PC-9 (cell line): ENCODE measurements around the gene PADI3. TPM values are rescaled to one million over a fixed set of nuclear protein-coding genes. Genes with fewer than 3 reads are reported as not detected.

Experiments
- BruUV-seq: library from RNA; stranded (reverse); fragments of 400-500 nt; replicated peaks from 2 replicates; lab custom pipeline; 2021; lab: Mats Ljungman, UMichigan
- CTCF ChIA-PET: fragments of 300-600 bp; sonication (Branson Sonifier 250); formaldehyde crosslinking; loops from one replicate; lab custom pipeline; 2022; ENCODE audit warnings: antibody characterized with exemption; lab: Charles Lee
- POLR2A ChIA-PET: fragments of 300-600 bp; sonication (Branson Sonifier 250); formaldehyde crosslinking; loops from one replicate; lab custom pipeline; 2022; ENCODE audit warnings: antibody characterized with exemption; ENCODE audit not compliant: unreplicated experiment; lab: Charles Lee
- DNase-seq, 2 experiments: peaks; one replicate each; pipeline versions ENCODE4 v3.0.0 to v3.0.0-alpha.2; 2015 to 2022; ENCODE audit warnings: mixed read lengths in 1 of 2
- H2AFZ ChIP-seq: fragments of 200-600 bp; sonication (generic); 2 replicates; pipeline ENCODE4 v1.8.1; 2017; ENCODE audit warnings: antibody characterized with exemption
- H3F3A ChIP-seq: fragments of 200-600 bp; sonication (generic); 2 replicates; pipeline ENCODE4 v1.8.1; 2017; ENCODE audit warnings: antibody characterized with exemption, mild to moderate bottlenecking, low read depth; ENCODE audit not compliant: insufficient read depth
- H3K27ac ChIP-seq: fragments of 200-600 bp; sonication (generic); 2 replicates; pipeline ENCODE4 v1.6.1; 2016; ENCODE audit warnings: mixed run types
- H3K27me3 ChIP-seq: fragments of 200-600 bp; sonication (generic); 2 replicates; pipeline ENCODE4 v1.6.1; 2016; ENCODE audit warnings: low read depth, mixed run types; ENCODE audit not compliant: insufficient read depth
- H3K36me3 ChIP-seq: fragments of 200-600 bp; sonication (generic); 2 replicates; pipeline ENCODE4 v1.6.1; 2016; ENCODE audit warnings: low read depth, mixed run types
- H3K4me1 ChIP-seq: fragments of 200-600 bp; sonication (generic); replicated peaks from 2 replicates; pipeline ENCODE4 v1.6.1; 2016; ENCODE audit warnings: mixed run types; ENCODE audit not compliant: insufficient read depth
- H3K4me2 ChIP-seq: fragments of 200-600 bp; sonication (generic); 2 replicates; pipeline ENCODE4 v1.6.1; 2017; ENCODE audit warnings: mixed run types
- H3K4me3 ChIP-seq: fragments of 200-600 bp; sonication (generic); 2 replicates; pipeline ENCODE4 v1.6.1; 2016; ENCODE audit warnings: mixed run types
- H3K79me2 ChIP-seq: fragments of 200-600 bp; sonication (generic); 2 replicates; pipeline ENCODE4 v1.6.1; 2017; ENCODE audit warnings: low read depth, mixed run types
- H3K9me2 ChIP-seq: fragments of 200-600 bp; sonication (generic); 2 replicates; pipeline ENCODE4 v1.8.1; 2017; ENCODE audit warnings: mild to moderate bottlenecking; ENCODE audit not compliant: insufficient read depth
- H3K9me3 ChIP-seq: fragments of 200-600 bp; sonication (generic); 2 replicates; pipeline ENCODE4 v1.8.1; 2016; ENCODE audit warnings: low read depth; ENCODE audit not compliant: insufficient read depth
- H4K20me1 ChIP-seq: fragments of 200-600 bp; sonication (generic); 2 replicates; pipeline ENCODE4 v1.8.1; 2017; ENCODE audit not compliant: insufficient read depth
- EZH2 ChIP-seq: fragments of 200-600 bp; sonication (generic); IDR thresholded peaks from 2 replicates; pipeline ENCODE4 v1.8.0; 2017; ENCODE audit warnings: antibody characterized with exemption, low read depth
- intact Hi-C: fragments of 100-400 bp; cut with micrococcal nuclease; formaldehyde crosslinking; loops from one replicate; pipeline ENCODE4 v1.10.0; 2022; ENCODE audit not compliant: unreplicated experiment
- total RNA-seq: library from RNA; stranded (reverse); gene quantifications from 2 replicates; pipeline ENCODE4 v1.2.3, GENCODE V29; 2021
- TF ChIP-seq, protein P1 (sequence below): fragments of 200-600 bp; sonication (generic); conservative IDR thresholded peaks from 2 replicates; pipeline ENCODE4 v1.6.1; 2017; ENCODE audit warnings: mixed run types, antibody characterized with exemption, mild to moderate bottlenecking, moderate library complexity

Gene PADI3
- total RNA-seq, 1 experiment from 2014 or later, result 5.0 TPM

GRCh38 chr1:17233675-17234320 is 15.1 kb upstream of the PADI3 start:
- Histone ChIP-seq H3F3A (peaks cover 58% of the 10 kb centered on the region), H3K27ac (peak overlapping the region; percentile 100), H3K9me2 (no peaks in the 10 kb centered on the region), H3K79me2 (peaks cover 7% of the 10 kb centered on the region; the same call in 1 of the 2 replicates), H3K27me3 (no peaks in the 10 kb centered on the region), H3K36me3 (no peaks in the 10 kb centered on the region), H3K4me1 (peaks cover 84% of the 10 kb centered on the region), H2AFZ (no peak overlapping the region), H3K4me3 (peak overlapping the region; percentile 27; the same call in 1 of the 2 replicates), H3K4me2 (peak overlapping the region; percentile 80), H4K20me1 (no peaks in the 10 kb centered on the region), H3K9me3 (no peaks in the 10 kb centered on the region)
- intact Hi-C loops, result loop anchor here (1.0 to 10.0 kb wide), 4 partner anchors 18 to 279 kb away; no protein-coding TSS in a partner anchor
- TF ChIP-seq, protein P1, sequence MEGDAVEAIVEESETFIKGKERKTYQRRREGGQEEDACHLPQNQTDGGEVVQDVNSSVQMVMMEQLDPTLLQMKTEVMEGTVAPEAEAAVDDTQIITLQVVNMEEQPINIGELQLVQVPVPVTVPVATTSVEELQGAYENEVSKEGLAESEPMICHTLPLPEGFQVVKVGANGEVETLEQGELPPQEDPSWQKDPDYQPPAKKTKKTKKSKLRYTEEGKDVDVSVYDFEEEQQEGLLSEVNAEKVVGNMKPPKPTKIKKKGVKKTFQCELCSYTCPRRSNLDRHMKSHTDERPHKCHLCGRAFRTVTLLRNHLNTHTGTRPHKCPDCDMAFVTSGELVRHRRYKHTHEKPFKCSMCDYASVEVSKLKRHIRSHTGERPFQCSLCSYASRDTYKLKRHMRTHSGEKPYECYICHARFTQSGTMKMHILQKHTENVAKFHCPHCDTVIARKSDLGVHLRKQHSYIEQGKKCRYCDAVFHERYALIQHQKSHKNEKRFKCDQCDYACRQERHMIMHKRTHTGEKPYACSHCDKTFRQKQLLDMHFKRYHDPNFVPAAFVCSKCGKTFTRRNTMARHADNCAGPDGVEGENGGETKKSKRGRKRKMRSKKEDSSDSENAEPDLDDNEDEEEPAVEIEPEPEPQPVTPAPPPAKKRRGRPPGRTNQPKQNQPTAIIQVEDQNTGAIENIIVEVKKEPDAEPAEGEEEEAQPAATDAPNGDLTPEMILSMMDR, result no peak
- no peak for TF ChIP-seq EZH2
- BruUV-seq, result TSS peak; percentile 72
- peak; percentile 95 to 97 for DNase-seq
- CTCF ChIA-PET, result interaction anchor here (0.7 to 1.1 kb wide), 2 partner anchors 17 to 108 kb away, joined by 3 to 5 read pairs; no protein-coding TSS in a partner anchor
- POLR2A ChIA-PET, result interaction anchor here (0.6 to 2.4 kb wide), 7 partner anchors 19 to 339 kb away, joined by 4 to 17 read pairs (median 12); no protein-coding TSS in a partner anchor

DNA sequence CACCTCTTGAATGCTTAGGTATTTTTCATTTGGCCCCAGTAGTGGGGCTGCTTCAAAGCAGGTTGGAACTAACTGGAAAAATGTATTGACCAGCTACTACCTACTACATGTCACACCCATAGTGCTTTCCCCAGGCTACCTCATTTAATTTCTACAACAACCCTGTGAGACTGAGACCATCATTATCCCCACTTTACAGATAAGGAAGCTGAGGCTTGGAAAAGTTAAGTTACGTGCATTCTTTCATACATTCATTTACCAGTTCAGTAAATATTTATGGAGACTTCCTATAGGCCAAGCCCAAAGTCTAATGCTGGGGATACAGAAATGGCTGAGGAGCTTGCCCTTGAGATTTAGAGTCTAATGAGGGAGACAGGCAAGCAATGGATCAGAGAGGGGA is 14.5 kb upstream of the PADI3 start:
- no TSS peak for BruUV-seq
- intact Hi-C loops, result loop anchor here (10.0 kb wide), 1 partner anchor 280 kb away; no protein-coding TSS in a partner anchor
- H3K27me3 ChIP-seq, result no peaks in the 10 kb centered on the region
- TF ChIP-seq EZH2, result no peak
- TF ChIP-seq, protein P1, result no peak
- no peak for DNase-seq
- H3K9me2 ChIP-seq, result no peaks in the 10 kb centered on the region
- peak overlapping the region; percentile 100 for H3K27ac ChIP-seq
- no peak overlapping the region for H2AFZ ChIP-seq
- H3K4me3 ChIP-seq, result no peak overlapping the region
- peaks cover 52% of the 10 kb centered on the region for H3F3A ChIP-seq
- ChIA-PET CTCF (interaction anchor here (0.7 to 1.1 kb wide), 2 partner anchors 16 to 108 kb away, joined by 3 to 5 read pairs; no protein-coding TSS in a partner anchor), POLR2A (interaction anchor here (0.6 to 2.4 kb wide), 2 partner anchors 19 to 44 kb away, joined by 4 to 17 read pairs; no protein-coding TSS in a partner anchor)
- H4K20me1 ChIP-seq, result no peaks in the 10 kb centered on the region
- peaks cover 78% of the 10 kb centered on the region for H3K4me1 ChIP-seq
- peak overlapping the region; percentile 66 for H3K4me2 ChIP-seq
- no peaks in the 10 kb centered on the region for H3K36me3 ChIP-seq
- peaks cover 7% of the 10 kb centered on the region; the same call in 1 of the 2 replicates for H3K79me2 ChIP-seq
- H3K9me3 ChIP-seq, result no peaks in the 10 kb centered on the region

- Histone ChIP-seq H3K9me2 (no peaks in the 10 kb centered on the region), H3K79me2 (peaks cover 7% of the 10 kb centered on the region; the same call in 1 of the 2 replicates), H3K4me1 (peaks cover 69% of the 10 kb centered on the region), H3K27ac (peak overlapping the region; percentile 53), H3K4me3 (no peak overlapping the region), H3K9me3 (no peaks in the 10 kb centered on the region), H3K4me2 (no peak overlapping the region), H3F3A (peaks cover 43% of the 10 kb centered on the region), H4K20me1 (no peaks in the 10 kb centered on the region), H2AFZ (no peak overlapping the region), H3K27me3 (no peaks in the 10 kb centered on the region), H3K36me3 (no peaks in the 10 kb centered on the region)
- no TSS peak for BruUV-seq
- DNase-seq, result no peak
- TF ChIP-seq, protein P1, result no peak
- no peak for TF ChIP-seq EZH2
- ChIA-PET CTCF (interaction anchor here (1.1 kb wide), 1 partner anchor 15 kb away, joined by 5 read pairs; no protein-coding TSS in a partner anchor), POLR2A (no interaction called here)
- intact Hi-C loops, result loop anchor here (10.0 kb wide), 1 partner anchor 281 kb away; no protein-coding TSS in a partner anchor
These were observed 13.6 kb upstream of the PADI3 start for GRCh38 chr1:17235135-17235885.
